HepG2 (cell line): ENCODE measurements around the gene PGPEP1. TPM values are rescaled to one million over a fixed set of nuclear protein-coding genes. Genes with fewer than 3 reads are reported as not detected.

Experiments
- BCL6 ChIP-seq: IDR thresholded peaks from 2 replicates; pipeline ENCODE4 v1.6.1; 2016; ENCODE audit warnings: missing genetic modification reagents, missing compliant biosample characterization
- HNRNPLL ChIP-seq: fragments of 200-400 bp; formaldehyde crosslinking; IDR thresholded peaks from 2 replicates; pipeline ENCODE4 v1.6.1; 2017; ENCODE audit warnings: mild to moderate bottlenecking, low read depth, low read length; ENCODE audit not compliant: poor library complexity, severe bottlenecking
- MED8 ChIP-seq: sonication (generic); formaldehyde crosslinking; IDR thresholded peaks from 2 replicates; pipeline ENCODE4 v1.8.1; 2023; ENCODE audit warnings: mild to moderate bottlenecking, missing genetic modification reagents; ENCODE audit not compliant: insufficient replicate concordance
- POLR2G ChIP-seq: fragments of 200-400 bp; formaldehyde crosslinking; IDR thresholded peaks from 2 replicates; pipeline ENCODE4 v1.6.1; 2018; ENCODE audit warnings: mild to moderate bottlenecking, low read depth, low read length, moderate library complexity
- RFX5 ChIP-seq: IDR thresholded peaks from 2 replicates; pipeline ENCODE4 v1.6.1; 2011; ENCODE audit warnings: low read depth, low read length, improper control_type of control experiment
- RFXAP ChIP-seq: sonication (generic); formaldehyde crosslinking; IDR thresholded peaks from 2 replicates; pipeline ENCODE4 v1.4.0; 2020; ENCODE audit warnings: missing genetic modification reagents, borderline replicate concordance
- SALL2 ChIP-seq: sonication (generic); formaldehyde crosslinking; IDR thresholded peaks from 2 replicates; pipeline ENCODE4 v1.8.1; 2023; ENCODE audit warnings: mild to moderate bottlenecking, missing genetic modification reagents, inconsistent platforms
- TMF1 ChIP-seq: sonication (generic); formaldehyde crosslinking; IDR thresholded peaks from 2 replicates; pipeline ENCODE4 v1.8.1; 2022; ENCODE audit warnings: low read depth, missing genetic modification reagents
- TSC22D2 ChIP-seq: sonication (generic); formaldehyde crosslinking; IDR thresholded peaks from 2 replicates; pipeline ENCODE4 v1.5.1; 2020; ENCODE audit warnings: missing genetic modification reagents, mild to moderate bottlenecking, borderline replicate concordance
- ZFP90 ChIP-seq: sonication (generic); formaldehyde crosslinking; IDR thresholded peaks from 2 replicates; pipeline ENCODE4 v1.8.0; 2022; ENCODE audit warnings: missing genetic modification reagents, mild to moderate bottlenecking, inconsistent platforms, borderline replicate concordance
- ZIK1 ChIP-seq: sonication (generic); formaldehyde crosslinking; IDR thresholded peaks from 2 replicates; pipeline ENCODE4 v1.5.0; 2020; ENCODE audit warnings: mild to moderate bottlenecking, low read depth, missing genetic modification reagents, borderline replicate concordance
- ZNF430 ChIP-seq: sonication (generic); formaldehyde crosslinking; IDR thresholded peaks from 2 replicates; pipeline ENCODE4 v1.9.0; 2021; ENCODE audit warnings: mild to moderate bottlenecking, missing genetic modification reagents
- ZNF446 ChIP-seq: sonication (generic); formaldehyde crosslinking; IDR thresholded peaks from 2 replicates; pipeline ENCODE4 v1.5.0; 2020; ENCODE audit warnings: mild to moderate bottlenecking, missing genetic modification reagents
- ZNF543 ChIP-seq: sonication (generic); formaldehyde crosslinking; IDR thresholded peaks from 2 replicates; pipeline ENCODE4 v1.4.0; 2020; ENCODE audit warnings: mild to moderate bottlenecking, missing genetic modification reagents
- ZNF773 ChIP-seq: sonication (generic); formaldehyde crosslinking; IDR thresholded peaks from 2 replicates; pipeline ENCODE4 v1.4.0; 2020; ENCODE audit warnings: missing genetic modification reagents, borderline replicate concordance
- polyA plus RNA-seq, 8 experiments: library from polyadenylated mRNA; depleted of rRNA in 3 of 8; stranded (reverse) in 7 of 8; unstranded in 1 of 8; fragments of >200 nt; fragmentation: Illumina TruSeq in 4 of 8; extraction: Trizol in 4 of 8; gene quantifications; 2 replicates each; pipeline versions ENCODE4 v1.2.1 to v1.2.3, GENCODE V29; 2011 to 2016; ENCODE audit warnings: low read depth in 4 of 8, missing spikeins in 1 of 8, mixed read lengths in 1 of 8; ENCODE audit not compliant: insufficient read depth in 1 of 8
- total RNA-seq, 5 experiments: library from RNA; depleted of rRNA; stranded (reverse); fragments of >200 nt; fragmentation: Illumina TruSeq; extraction: Trizol; gene quantifications; 2 replicates each; pipeline ENCODE4 v1.2.3, GENCODE V29; 2016; ENCODE audit warnings: low read depth in 1 of 5
- TF ChIP-seq, protein P1 (sequence below): sonication (generic); formaldehyde crosslinking; IDR thresholded peaks from 2 replicates; pipeline ENCODE4 v1.9.0; 2021; ENCODE audit warnings: missing genetic modification reagents, borderline replicate concordance
- TF ChIP-seq, protein P2 (sequence below): sonication (generic); formaldehyde crosslinking; IDR thresholded peaks from 2 replicates; pipeline ENCODE4 v1.4.0; 2020; ENCODE audit warnings: missing genetic modification reagents
- TF ChIP-seq, protein P3 (sequence below): sonication (generic); formaldehyde crosslinking; IDR thresholded peaks from 2 replicates; pipeline ENCODE4 v1.5.0; 2020; ENCODE audit warnings: mild to moderate bottlenecking, missing genetic modification reagents

The PGPEP1 gene
- total and polyA plus RNA-seq, 2 of the 13 experiments (the other 11 are each of a cell fraction or from before 2014, with no cell fraction given): 53.1 to 56.6 TPM

DNA sequence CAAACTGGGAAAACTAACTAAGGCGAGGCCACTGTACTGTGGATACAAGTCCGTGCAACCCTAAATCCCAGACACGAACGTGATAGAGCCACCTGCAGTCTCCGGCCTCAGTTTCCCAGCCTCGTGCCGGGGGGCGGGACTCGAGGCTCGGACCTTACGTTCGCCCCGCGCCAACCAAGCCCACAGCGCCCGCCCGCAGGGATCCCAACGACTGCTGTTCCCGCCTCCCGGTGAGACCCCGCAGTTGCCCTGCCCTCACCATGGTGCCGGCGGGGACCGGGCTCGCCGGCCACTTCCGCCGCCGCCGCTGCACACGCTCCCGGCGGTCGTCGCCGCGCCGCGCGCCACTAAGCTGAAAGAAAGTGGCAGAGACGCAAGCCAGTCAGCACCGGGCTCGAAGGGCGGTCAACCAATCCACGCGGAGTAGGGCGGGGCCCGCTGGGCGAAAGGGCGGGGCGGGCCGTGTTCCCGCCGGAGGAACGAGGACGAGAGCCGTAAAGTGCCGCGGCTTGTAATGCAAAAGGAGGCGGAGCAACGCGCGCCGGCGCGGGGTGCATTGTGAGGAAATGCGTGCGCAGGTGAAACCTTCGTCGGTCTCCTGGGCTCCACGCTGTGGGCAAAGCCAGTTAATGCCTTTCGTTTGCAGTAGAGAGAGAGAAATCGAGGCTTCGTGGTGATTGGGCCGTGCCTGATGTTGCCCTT, 17.5 kb upstream of the PGPEP1 start, which contains the start of gene LSM4 (continued):
- TF ChIP-seq, protein P1, sequence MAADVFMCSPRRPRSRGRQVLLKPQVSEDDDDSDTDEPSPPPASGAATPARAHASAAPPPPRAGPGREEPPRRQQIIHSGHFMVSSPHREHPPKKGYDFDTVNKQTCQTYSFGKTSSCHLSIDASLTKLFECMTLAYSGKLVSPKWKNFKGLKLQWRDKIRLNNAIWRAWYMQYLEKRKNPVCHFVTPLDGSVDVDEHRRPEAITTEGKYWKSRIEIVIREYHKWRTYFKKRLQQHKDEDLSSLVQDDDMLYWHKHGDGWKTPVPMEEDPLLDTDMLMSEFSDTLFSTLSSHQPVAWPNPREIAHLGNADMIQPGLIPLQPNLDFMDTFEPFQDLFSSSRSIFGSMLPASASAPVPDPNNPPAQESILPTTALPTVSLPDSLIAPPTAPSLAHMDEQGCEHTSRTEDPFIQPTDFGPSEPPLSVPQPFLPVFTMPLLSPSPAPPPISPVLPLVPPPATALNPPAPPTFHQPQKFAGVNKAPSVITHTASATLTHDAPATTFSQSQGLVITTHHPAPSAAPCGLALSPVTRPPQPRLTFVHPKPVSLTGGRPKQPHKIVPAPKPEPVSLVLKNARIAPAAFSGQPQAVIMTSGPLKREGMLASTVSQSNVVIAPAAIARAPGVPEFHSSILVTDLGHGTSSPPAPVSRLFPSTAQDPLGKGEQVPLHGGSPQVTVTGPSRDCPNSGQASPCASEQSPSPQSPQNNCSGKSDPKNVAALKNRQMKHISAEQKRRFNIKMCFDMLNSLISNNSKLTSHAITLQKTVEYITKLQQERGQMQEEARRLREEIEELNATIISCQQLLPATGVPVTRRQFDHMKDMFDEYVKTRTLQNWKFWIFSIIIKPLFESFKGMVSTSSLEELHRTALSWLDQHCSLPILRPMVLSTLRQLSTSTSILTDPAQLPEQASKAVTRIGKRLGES: 0 out of 2 replicates have a peak, but pooled peaks have one; percentile 22
- TF ChIP-seq ZNF773 (CRISPR knock-in tag) (0 out of 2 replicates have a peak, but pooled peaks have one; percentile 11), BCL6 (CRISPR knock-in tag) (peak; percentile 45; the same call in 1 of the 2 replicates), ZNF430 (peak; percentile 78), RFXAP (CRISPR knock-in tag) (peak; percentile 62; the same call in 1 of the 2 replicates), TMF1 (peak; percentile 25; the same call in 1 of the 2 replicates), RFX5 (peak; percentile 51), ZNF543 (CRISPR knock-in tag) (peak; percentile 48; the same call in 1 of the 2 replicates), ZNF446 (CRISPR knock-in tag) (peak; percentile 36; the same call in 1 of the 2 replicates), POLR2G (peak; percentile 78), SALL2 (CRISPR knock-in tag) (no peak; the same call in 1 of the 2 replicates), ZFP90 (peak; percentile 68; the same call in 1 of the 2 replicates), HNRNPLL (peak; percentile 97), ZIK1 (CRISPR knock-in tag) (0 out of 2 replicates have a peak, but pooled peaks have one; percentile 60), MED8 (no peak), TSC22D2 (CRISPR knock-in tag) (0 out of 2 replicates have a peak, but pooled peaks have one; percentile 28)
- TF ChIP-seq, protein P2, sequence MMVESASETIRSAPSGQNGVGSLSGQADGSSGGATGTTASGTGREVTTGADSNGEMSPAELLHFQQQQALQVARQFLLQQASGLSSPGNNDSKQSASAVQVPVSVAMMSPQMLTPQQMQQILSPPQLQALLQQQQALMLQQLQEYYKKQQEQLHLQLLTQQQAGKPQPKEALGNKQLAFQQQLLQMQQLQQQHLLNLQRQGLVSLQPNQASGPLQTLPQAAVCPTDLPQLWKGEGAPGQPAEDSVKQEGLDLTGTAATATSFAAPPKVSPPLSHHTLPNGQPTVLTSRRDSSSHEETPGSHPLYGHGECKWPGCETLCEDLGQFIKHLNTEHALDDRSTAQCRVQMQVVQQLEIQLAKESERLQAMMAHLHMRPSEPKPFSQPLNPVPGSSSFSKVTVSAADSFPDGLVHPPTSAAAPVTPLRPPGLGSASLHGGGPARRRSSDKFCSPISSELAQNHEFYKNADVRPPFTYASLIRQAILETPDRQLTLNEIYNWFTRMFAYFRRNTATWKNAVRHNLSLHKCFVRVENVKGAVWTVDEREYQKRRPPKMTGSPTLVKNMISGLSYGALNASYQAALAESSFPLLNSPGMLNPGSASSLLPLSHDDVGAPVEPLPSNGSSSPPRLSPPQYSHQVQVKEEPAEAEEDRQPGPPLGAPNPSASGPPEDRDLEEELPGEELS (CRISPR knock-in tag): peak; percentile 70
- TF ChIP-seq, protein P3, sequence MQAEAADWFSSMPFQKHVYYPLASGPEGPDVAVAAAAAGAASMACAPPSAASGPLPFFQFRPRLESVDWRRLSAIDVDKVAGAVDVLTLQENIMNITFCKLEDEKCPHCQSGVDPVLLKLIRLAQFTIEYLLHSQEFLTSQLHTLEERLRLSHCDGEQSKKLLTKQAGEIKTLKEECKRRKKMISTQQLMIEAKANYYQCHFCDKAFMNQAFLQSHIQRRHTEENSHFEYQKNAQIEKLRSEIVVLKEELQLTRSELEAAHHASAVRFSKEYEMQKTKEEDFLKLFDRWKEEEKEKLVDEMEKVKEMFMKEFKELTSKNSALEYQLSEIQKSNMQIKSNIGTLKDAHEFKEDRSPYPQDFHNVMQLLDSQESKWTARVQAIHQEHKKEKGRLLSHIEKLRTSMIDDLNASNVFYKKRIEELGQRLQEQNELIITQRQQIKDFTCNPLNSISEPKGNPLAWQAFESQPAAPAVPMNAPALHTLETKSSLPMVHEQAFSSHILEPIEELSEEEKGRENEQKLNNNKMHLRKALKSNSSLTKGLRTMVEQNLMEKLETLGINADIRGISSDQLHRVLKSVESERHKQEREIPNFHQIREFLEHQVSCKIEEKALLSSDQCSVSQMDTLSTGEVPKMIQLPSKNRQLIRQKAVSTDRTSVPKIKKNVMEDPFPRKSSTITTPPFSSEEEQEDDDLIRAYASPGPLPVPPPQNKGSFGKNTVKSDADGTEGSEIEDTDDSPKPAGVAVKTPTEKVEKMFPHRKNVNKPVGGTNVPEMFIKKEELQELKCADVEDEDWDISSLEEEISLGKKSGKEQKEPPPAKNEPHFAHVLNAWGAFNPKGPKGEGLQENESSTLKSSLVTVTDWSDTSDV (CRISPR knock-in tag): 0 out of 2 replicates have a peak, but pooled peaks have one; percentile 63
